ENCODE results near the gene TCEANC. TPM values are rescaled to one million over a fixed set of nuclear protein-coding genes. Genes with fewer than 3 reads are reported as not detected.
A peak's percentile ranks its signal among the peaks of the same experiment; 100 is the strongest.

The TCEANC gene, protein sequence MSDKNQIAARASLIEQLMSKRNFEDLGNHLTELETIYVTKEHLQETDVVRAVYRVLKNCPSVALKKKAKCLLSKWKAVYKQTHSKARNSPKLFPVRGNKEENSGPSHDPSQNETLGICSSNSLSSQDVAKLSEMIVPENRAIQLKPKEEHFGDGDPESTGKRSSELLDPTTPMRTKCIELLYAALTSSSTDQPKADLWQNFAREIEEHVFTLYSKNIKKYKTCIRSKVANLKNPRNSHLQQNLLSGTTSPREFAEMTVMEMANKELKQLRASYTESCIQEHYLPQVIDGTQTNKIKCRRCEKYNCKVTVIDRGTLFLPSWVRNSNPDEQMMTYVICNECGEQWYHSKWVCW
- 1 to 10 TPM; 2.5 to 6.9 (median 2.7) TPM for total RNA-seq

DNA sequence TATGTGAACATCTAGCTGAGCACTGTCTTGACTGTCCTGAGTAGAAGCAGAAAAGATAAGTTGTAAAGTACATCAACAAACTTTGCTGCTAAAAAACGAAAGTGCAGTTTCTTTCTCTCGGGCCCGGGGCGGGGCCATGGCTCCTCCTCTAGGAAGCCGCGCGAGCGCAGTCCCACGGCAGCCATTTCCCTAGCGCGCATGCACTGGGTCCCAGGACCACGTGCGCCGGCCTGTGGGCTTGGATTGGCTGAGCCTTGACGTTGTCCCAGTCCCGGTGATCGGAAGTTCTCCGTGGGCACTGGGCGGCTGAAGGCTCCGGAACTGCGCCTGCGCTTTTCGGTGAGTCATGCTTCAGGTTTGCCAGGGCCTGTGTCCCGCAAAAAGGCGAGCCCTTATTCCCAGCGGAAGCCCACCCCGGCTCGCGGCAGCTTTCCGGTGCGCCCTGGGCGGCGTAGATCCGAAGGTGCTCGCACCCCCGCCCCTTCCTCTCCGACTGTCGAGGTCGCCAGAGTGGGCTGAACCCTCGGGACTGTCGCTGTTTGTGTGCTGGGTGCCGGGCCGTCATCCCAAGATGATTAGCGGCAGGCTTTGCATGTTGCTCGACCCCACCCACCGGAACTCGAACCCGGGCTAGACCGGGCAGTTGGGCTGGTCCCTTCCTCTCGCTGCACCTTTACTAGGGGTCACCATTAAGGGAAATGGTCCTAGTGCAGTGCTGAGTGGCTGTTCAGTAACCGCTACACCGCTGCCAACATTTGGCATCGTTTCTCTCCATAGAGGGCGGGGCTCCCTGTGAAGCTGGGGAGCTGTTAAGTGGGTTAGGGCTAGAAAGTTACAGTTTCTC is at the start of gene TCEANC:
TSS of gene TCEANC (plus strand) at position 292 of the 844 bp plus-strand sequence. CDS start 9,368 bp downstream, outside the sequence.
- intact Hi-C loops (cut with DNase I; ENCODE audit: low total_unique reads), result no loop called here
- WGBS, 2 donors, result 0 to 6% methylated on average over 13 to 31 of the region's 54 CpGs
- H3K4me3 ChIP-seq (ENCODE audit: low read depth, poor library complexity, severe bottlenecking), result peak within 1 kb of the TSS; percentile 47
- peak; percentile 93 to 100 for DNase-seq (ENCODE audit: low spot score in 2 of 2)
- TF ChIP-seq CTCF (IDR thresholded peaks at IDR 0.05) (no peak), POLR2A (IDR thresholded peaks at IDR 0.05) (no peak)

GRCh38 chrX:13605611-13606010 is 47.3 kb upstream of the TCEANC start:
- H3K4me3 ChIP-seq (ENCODE audit: low read depth, poor library complexity, severe bottlenecking), result no peak overlapping the region
- 89 to 96% methylated on average over 1 of the region's 1 CpG for WGBS, 2 donors
- TF ChIP-seq POLR2A (IDR thresholded peaks at IDR 0.05) (no peak), CTCF (IDR thresholded peaks at IDR 0.05) (no peak)
- no peak for DNase-seq (ENCODE audit: low spot score in 2 of 2)
- intact Hi-C loops (cut with DNase I; ENCODE audit: low total_unique reads), result no loop called here

DNA sequence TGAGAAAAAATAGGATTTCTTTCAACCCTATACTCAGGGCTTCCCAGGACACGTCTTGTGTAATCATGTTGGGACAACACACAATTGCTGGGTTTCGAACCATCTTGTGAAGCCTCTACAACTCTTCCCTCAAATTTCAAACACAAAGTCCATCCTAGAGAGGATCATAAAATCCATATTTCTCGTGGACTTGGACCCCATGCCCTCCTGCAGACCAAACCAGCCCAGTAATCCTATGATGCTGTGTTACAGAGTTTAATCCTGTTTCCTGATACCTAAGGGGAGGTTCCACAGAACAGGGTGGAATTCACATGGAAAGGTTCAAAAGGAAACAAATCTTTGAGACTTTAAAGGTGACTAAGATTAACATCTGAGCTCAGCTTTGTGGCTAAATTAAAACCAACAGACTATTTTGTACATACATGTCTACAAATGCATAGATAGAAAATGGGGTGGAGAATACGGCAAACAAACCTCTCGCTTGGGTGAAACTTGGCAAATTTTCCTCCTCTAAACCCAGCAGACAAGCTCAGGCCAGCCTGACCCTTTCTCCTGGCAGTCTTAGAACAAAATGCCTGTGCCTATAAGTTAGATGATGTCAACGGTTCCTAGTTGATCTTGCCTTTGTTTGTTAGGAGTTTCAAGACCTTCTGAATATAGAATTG is 45.5 kb upstream of the TCEANC start:
- no peak for DNase-seq (ENCODE audit: low spot score in 2 of 2)
- intact Hi-C loops (cut with DNase I; ENCODE audit: low total_unique reads), result no loop called here
- no peak for TF ChIP-seq POLR2A (IDR thresholded peaks at IDR 0.05)
- TF ChIP-seq CTCF (IDR thresholded peaks at IDR 0.05), result no peak
- H3K4me3 ChIP-seq (ENCODE audit: low read depth, poor library complexity, severe bottlenecking), result no peak overlapping the region
- 53 to 75% methylated on average over 6 of the region's 6 CpGs for WGBS, 2 donors

GRCh38 chrX:13607996-13608365 is 45.0 kb upstream of the TCEANC start:
- TF ChIP-seq POLR2A (IDR thresholded peaks at IDR 0.05) (no peak), CTCF (IDR thresholded peaks at IDR 0.05) (no peak)
- intact Hi-C loops (cut with DNase I; ENCODE audit: low total_unique reads), result no loop called here
- H3K4me3 ChIP-seq (ENCODE audit: low read depth, poor library complexity, severe bottlenecking), result no peak overlapping the region
- DNase-seq (ENCODE audit: low spot score in 2 of 2), result no peak
- 40 to 59% methylated on average over 2 of the region's 2 CpGs for WGBS, 2 donors

GRCh38 chrX:13614154-13614553 is 38.8 kb upstream of the TCEANC start:
- TF ChIP-seq POLR2A (IDR thresholded peaks at IDR 0.05) (no peak), CTCF (IDR thresholded peaks at IDR 0.05) (no peak)
- intact Hi-C loops (cut with DNase I; ENCODE audit: low total_unique reads), result no loop called here
- no peak overlapping the region for H3K4me3 ChIP-seq (ENCODE audit: low read depth, poor library complexity, severe bottlenecking)
- DNase-seq (ENCODE audit: low spot score in 2 of 2), result no peak
